K562 (cell line): ENCODE results near the gene SIGLEC5. TPM values are rescaled to one million over a fixed set of nuclear protein-coding genes. Genes with fewer than 3 reads are reported as not detected.

Source experiments
- CXXC5 ChIP-seq: fragments of 250-450 bp; sonication (Bioruptor Pico); IDR thresholded peaks from 2 replicates; pipeline ENCODE4 v1.8.0; 2022; ENCODE audit warnings: inconsistent platforms, mild to moderate bottlenecking, moderate library complexity
- EP400 ChIP-seq: fragments of 450-650 bp; IDR thresholded peaks from 2 replicates; pipeline ENCODE4 v1.6.1; 2017; ENCODE audit warnings: antibody characterized with exemption, mild to moderate bottlenecking, moderate library complexity
- ETV6 ChIP-seq, 3 experiments: fragments of 150-350 bp in 1 of 3; sonication (generic) in 1 of 3; formaldehyde crosslinking in 1 of 3; IDR thresholded peaks; 2 replicates each; pipeline versions ENCODE4 v1.6.1 to v1.8.0; 2014 to 2022; ENCODE audit warnings: borderline replicate concordance in 2 of 3, low read depth in 2 of 3, antibody characterized with exemption in 1 of 3, low read length in 1 of 3, mild to moderate bottlenecking in 1 of 3, missing genetic modification reagents in 1 of 3
- FOXJ2 ChIP-seq: fragments of 200-800 bp; sonication (Bioruptor generic); IDR thresholded peaks from 2 replicates; pipeline ENCODE4 v1.6.1; 2016; ENCODE audit warnings: missing genetic modification characterization, missing compliant biosample characterization
- GTF3C2 ChIP-seq: IDR thresholded peaks from 3 replicates; pipeline ENCODE4 v1.6.1; 2011; ENCODE audit warnings: borderline replicate concordance, mild to moderate bottlenecking, moderate library complexity; ENCODE audit not compliant: insufficient read length; ENCODE audit errors: extremely low read depth
- LARP7 ChIP-seq: fragments of 450-650 bp; IDR thresholded peaks from 2 replicates; pipeline ENCODE4 v1.6.1; 2016
- MCM5 ChIP-seq: fragments of 450-650 bp; IDR thresholded peaks from 2 replicates; pipeline ENCODE4 v1.6.1; 2016; ENCODE audit warnings: low read depth
- MGA ChIP-seq: fragments of 450-650 bp; IDR thresholded peaks from 2 replicates; pipeline ENCODE4 v1.6.1; 2016; ENCODE audit warnings: mild to moderate bottlenecking, moderate library complexity
- MYC ChIP-seq, 2 experiments: fragments of 250-450 bp in 1 of 2; sonication (Bioruptor Pico) in 1 of 2; IDR thresholded peaks; 2 replicates each; pipeline versions ENCODE4 v1.5.1 to v1.6.1; 2012 to 2021; ENCODE audit warnings: low read depth in 2 of 2, borderline replicate concordance in 1 of 2, improper control_type of control experiment in 1 of 2, low read length in 1 of 2, mild to moderate bottlenecking in 1 of 2, moderate library complexity in 1 of 2
- RB1 ChIP-seq: fragments of 450-650 bp; IDR thresholded peaks from 2 replicates; pipeline ENCODE4 v1.6.1; 2017; ENCODE audit warnings: low read depth, mild to moderate bottlenecking
- ZBTB17 ChIP-seq: fragments of 450-650 bp; formaldehyde crosslinking; IDR thresholded peaks from 2 replicates; pipeline ENCODE4 v1.4.0; 2020; ENCODE audit warnings: mild to moderate bottlenecking
- ZC3H11A ChIP-seq: IDR thresholded peaks from 2 replicates; pipeline ENCODE4 v1.6.1; 2012; ENCODE audit warnings: low read depth, low read length, improper control_type of control experiment
- ZNF347 ChIP-seq: fragments of 450-650 bp; formaldehyde crosslinking; IDR thresholded peaks from 2 replicates; pipeline ENCODE4 v1.4.0; 2020; ENCODE audit warnings: low read depth, mild to moderate bottlenecking, moderate library complexity
- polyA plus RNA-seq, 8 experiments: library from polyadenylated mRNA; depleted of rRNA in 4 of 8; stranded (reverse) in 5 of 8; unstranded in 3 of 8; fragments of >200 nt; fragmentation: Nextera tagmentation in 2 of 8; fragmentation: Illumina TruSeq in 1 of 8; extraction: Ambion mirVana in 2 of 8; extraction: Trizol in 1 of 8; gene quantifications; 2 replicates each; pipeline versions ENCODE4 v1.2.1 to v1.2.3, GENCODE V29; 2011 to 2014; ENCODE audit warnings: inconsistent platforms in 1 of 8, missing spikeins in 1 of 8
- total RNA-seq, 7 experiments: library from RNA; depleted of rRNA in 6 of 7; stranded (reverse); fragments of >200 nt in 6 of 7; fragmentation: Illumina TruSeq in 2 of 7; extraction: Trizol in 2 of 7; gene quantifications; 2 replicates each; pipeline versions ENCODE4 v1.2.1 to v1.2.3, GENCODE V29; 2011 to 2021; ENCODE audit warnings: low replicate concordance in 1 of 7

Gene SIGLEC5
- total and polyA plus RNA-seq, 9 of the 15 experiments (the other 6 are each of a cell fraction or from before 2014, with no cell fraction given): 0.14 TPM; not detected in 8

- TF ChIP-seq MGA: peak; percentile 67; the same call in 1 of the 2 replicates
- TF ChIP-seq FOXJ2 (tag): peak; percentile 74; the same call in 1 of the 2 replicates
- no peak for TF ChIP-seq GTF3C2
- TF ChIP-seq MYC (IDR thresholded peaks at IDR 0.05; ENCODE audit: low read depth, low read length): no peak; the same call in 1 of the 2 replicates
- TF ChIP-seq MYC (CRISPR knock-in tag; IDR thresholded peaks at IDR 0.05; ENCODE audit: borderline replicate concordance, low read depth): no peak
- TF ChIP-seq LARP7: peak; percentile 79; the same call in 1 of the 2 replicates
- no peak for TF ChIP-seq ZNF347 (CRISPR knock-in tag)
- TF ChIP-seq MCM5: no peak
- no peak; a peak in 1 of 4 replicates for TF ChIP-seq ETV6 (IDR thresholded peaks at IDR 0.05; ENCODE audit: borderline replicate concordance in 1 of 2, low read depth in 2 of 2, low read length in 1 of 2)
- no peak for TF ChIP-seq ETV6 (CRISPR knock-in tag; IDR thresholded peaks at IDR 0.05; ENCODE audit: borderline replicate concordance)
- TF ChIP-seq EP400: peak; percentile 34
- peak; percentile 92 for TF ChIP-seq CXXC5 (CRISPR knock-in tag)
- TF ChIP-seq ZC3H11A: no peak
- TF ChIP-seq RB1: peak; percentile 46; the same call in 1 of the 2 replicates
- TF ChIP-seq ZBTB17 (CRISPR knock-in tag): no peak
Observed at GRCh38 chr19:51570962-51571575, 59.1 kb downstream of the SIGLEC5 start, which contains the start of gene ZNF175 (continued).
